BE2C (cell line): ENCODE data around the gene PCK1.

Experiments used
- DNase-seq: peaks from one replicate; pipeline ENCODE4 v3.0.0-alpha.2; 2020
- H3K27me3 ChIP-seq: fragments of 250-450 bp; sonication (Bioruptor Pico); 2 replicates; pipeline ENCODE4 v1.5.1; 2020; ENCODE audit warnings: mild to moderate bottlenecking
- H3K36me3 ChIP-seq: fragments of 250-450 bp; sonication (Bioruptor Pico); 2 replicates; pipeline ENCODE4 v1.5.1; 2020; ENCODE audit warnings: mild to moderate bottlenecking
- H3K4me1 ChIP-seq: fragments of 250-450 bp; sonication (Bioruptor Pico); 2 replicates; pipeline ENCODE4 v1.5.1; 2020
- H3K4me3 ChIP-seq: 2 replicates; pipeline ENCODE4 v1.5.1; 2011; ENCODE audit warnings: low read depth, low read length
- H3K9me3 ChIP-seq: fragments of 250-450 bp; sonication (Bioruptor Pico); 2 replicates; pipeline ENCODE4 v1.5.1; 2020
- CTCF ChIP-seq: IDR thresholded peaks from 2 replicates; pipeline ENCODE4 v1.5.1; 2012; ENCODE audit warnings: mild to moderate bottlenecking, low read depth, low read length

Gene PCK1

DNA sequence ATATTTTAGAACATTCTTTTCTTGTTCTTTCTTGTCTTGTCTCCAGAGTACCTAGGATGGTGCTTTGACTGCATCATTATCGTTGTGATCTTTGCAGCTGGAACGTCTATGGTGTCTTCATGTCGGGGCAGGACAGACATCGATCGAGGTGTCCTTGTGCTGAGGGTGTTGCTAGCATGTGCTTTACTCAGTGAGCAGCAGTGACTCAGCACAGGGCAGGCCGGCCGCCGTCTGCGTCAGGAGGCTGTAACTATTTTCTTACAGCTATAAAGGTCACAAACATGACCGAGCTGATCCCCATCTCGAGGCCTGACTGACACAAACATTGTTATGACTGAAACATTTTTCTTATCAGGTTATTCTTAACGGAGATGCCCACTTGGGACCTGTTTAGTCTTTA is 21.0 kb upstream of the PCK1 start:
- Histone ChIP-seq H3K4me1 (no peaks in the 10 kb centered on the region), H3K27me3 (peaks cover 23% of the 10 kb centered on the region), H3K9me3 (no peaks in the 10 kb centered on the region; the same call in 1 of the 2 replicates), H3K36me3 (no peaks in the 10 kb centered on the region), H3K4me3 (no peak overlapping the region)
- no peak for TF ChIP-seq CTCF
- no peak for DNase-seq

GRCh38 chr20:57540890-57541580 is 19.9 kb upstream of the PCK1 start:
- Histone ChIP-seq H3K9me3 (no peaks in the 10 kb centered on the region; the same call in 1 of the 2 replicates), H3K27me3 (peaks cover 26% of the 10 kb centered on the region), H3K4me1 (no peaks in the 10 kb centered on the region), H3K36me3 (no peaks in the 10 kb centered on the region), H3K4me3 (no peak overlapping the region)
- TF ChIP-seq CTCF = no peak
- no peak for DNase-seq

- Histone ChIP-seq H3K9me3 (no peaks in the 10 kb centered on the region), H3K4me3 (no peak overlapping the region), H3K4me1 (no peaks in the 10 kb centered on the region), H3K36me3 (no peaks in the 10 kb centered on the region), H3K27me3 (peaks cover 36% of the 10 kb centered on the region)
- DNase-seq = no peak
- no peak for TF ChIP-seq CTCF
Observed at GRCh38 chr20:57543754-57544153, 17.2 kb upstream of the PCK1 start.

GRCh38 chr20:57544838-57545564 is 15.9 kb upstream of the PCK1 start:
- Histone ChIP-seq H3K4me3 (no peak overlapping the region), H3K4me1 (no peaks in the 10 kb centered on the region), H3K9me3 (no peaks in the 10 kb centered on the region), H3K36me3 (no peaks in the 10 kb centered on the region), H3K27me3 (peaks cover 36% of the 10 kb centered on the region)
- DNase-seq = no peak
- no peak for TF ChIP-seq CTCF

DNA sequence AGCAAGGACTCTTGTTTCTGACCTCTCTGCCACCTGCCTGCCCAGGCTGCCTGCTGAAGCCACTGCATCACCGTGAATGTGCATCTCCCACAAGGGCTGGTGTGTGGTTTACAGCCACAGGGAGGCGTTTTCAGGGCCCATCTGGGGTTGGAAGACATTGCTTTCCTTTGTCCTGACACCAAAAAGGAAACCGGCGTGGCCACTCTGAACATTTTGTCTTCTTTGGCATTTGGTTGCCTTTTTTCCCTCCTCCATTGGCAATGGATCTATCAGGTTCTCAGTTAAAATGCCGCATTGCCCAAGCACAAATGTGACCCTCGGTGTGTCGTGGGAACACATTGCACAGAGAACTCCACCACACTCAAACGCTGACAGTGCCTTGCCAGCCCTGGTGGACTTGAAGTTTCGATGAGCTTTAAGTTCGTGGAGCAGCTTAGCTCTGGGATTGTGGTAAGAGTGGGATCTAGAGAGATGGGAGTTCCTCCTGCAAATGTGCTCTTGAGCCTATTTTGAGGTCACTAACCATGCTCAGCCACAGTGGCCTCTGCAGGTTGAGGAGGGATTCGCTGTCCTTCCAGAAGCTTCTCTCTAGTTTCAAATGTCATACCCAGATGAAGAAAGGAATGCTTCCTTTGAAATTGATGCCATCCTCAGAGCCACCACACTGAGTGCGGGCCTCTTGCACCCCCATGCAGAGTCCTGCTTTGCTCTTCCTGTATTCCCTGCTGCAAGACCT is 14.8 kb upstream of the PCK1 start:
- Histone ChIP-seq H3K4me3 (no peak overlapping the region), H3K4me1 (no peaks in the 10 kb centered on the region), H3K9me3 (no peaks in the 10 kb centered on the region), H3K27me3 (peaks cover 36% of the 10 kb centered on the region), H3K36me3 (no peaks in the 10 kb centered on the region)
- TF ChIP-seq CTCF = no peak
- no peak for DNase-seq
